HG02623 (cell line): ENCODE data around the gene PPP4R4.

ENCODE experiments used
- ATAC-seq: cut with Tn5 transposase; IDR thresholded peaks from one replicate; pipeline ENCODE4 v1.9.1; 2021; ENCODE audit warnings: moderate library complexity; ENCODE audit not compliant: unreplicated experiment

PPP4R4 gene

DNA sequence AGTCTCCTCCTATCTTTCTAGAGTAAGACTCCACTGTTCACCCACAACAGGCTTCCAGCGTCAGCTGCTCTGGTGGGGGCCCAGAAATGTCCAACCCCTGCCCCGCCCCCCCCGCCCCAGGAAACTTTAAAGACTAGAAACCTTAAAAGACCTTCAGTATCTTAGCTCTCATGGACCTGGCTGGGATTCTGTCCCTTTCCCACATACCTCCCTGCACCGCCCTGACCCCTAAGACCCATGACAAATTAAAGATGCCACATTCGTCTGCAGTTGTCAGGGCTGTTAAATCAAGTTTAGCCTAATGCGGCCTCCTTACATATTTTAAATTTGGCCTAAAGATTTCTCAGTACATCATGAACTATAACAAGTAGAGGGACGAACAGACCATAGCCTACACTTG, 129.0 kb downstream of the PPP4R4 start:
- no peak for ATAC-seq

DNA sequence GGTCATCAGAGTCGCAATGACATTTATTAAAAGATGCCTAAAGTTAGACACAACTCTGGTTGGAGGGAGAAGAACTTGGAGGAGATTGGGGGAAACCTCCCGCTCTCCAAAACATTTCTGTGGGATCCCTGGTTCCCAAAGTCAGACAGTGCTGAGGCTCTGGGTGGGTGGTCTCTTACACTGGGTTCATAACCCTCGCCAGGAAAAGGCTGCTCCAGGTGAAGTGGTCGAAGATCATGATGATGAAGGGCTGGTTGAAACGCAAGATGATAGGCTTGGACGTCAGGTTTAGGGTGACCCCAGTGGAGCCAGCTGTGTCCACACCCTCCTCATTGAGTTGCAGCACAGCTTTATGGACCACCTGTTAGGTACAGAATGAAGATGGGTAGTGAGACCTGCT, 130.1 kb downstream of the PPP4R4 start:
- no peak for ATAC-seq

GRCh38 chr14:94305620-94306019, 131.5 kb downstream of the PPP4R4 start:
- ATAC-seq = no peak

DNA sequence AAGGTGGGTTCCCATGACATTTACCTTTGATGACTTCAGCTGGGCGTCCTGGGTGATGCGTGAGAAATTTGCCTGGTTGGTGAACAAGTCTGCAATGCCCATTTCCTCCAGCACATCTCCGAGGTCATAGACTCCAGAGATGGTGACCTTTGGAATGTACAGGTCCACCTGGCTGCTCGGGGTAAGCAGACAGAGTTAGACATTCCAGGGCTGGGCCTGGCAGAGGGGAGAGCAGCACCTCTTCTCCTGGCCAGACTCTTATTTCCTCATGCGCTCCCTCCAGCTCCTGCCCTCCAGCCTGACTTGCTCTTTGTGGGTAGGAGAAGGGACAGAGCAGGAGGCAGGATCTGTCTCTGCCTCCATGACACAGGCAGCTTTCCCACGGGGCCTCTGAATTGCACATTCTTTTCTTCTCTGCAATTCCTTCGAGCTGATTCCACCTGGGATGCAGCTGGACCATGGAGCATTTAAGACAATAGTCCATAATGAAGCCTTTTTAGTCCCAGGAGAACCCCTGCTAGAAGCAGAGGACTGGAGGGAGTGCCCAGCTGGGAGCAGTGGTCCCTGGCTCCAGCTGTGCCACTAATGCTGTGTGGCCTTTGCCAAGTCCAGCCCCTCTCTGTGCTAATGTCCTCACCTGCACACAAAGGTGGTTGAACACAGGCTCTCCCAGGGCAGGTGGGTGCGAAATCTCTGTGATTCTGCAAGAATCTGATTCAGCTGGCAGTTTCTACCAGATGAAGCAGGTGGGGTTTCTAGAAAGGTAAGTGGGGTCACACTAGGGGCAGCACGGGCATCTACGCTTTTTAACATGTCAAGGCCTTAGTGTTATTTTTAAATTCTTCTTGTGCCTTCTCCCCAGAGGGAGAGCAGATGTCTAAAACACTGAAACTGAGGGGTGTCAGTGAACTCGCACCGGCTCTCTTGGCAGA, 132.2 kb downstream of the PPP4R4 start:
- no peak for ATAC-seq

- no peak for ATAC-seq
Observed at GRCh38 chr14:94307410-94307992, 133.4 kb downstream of the PPP4R4 start.

- ATAC-seq = no peak
Observed at GRCh38 chr14:94309721-94310120, 135.6 kb downstream of the PPP4R4 start.

DNA sequence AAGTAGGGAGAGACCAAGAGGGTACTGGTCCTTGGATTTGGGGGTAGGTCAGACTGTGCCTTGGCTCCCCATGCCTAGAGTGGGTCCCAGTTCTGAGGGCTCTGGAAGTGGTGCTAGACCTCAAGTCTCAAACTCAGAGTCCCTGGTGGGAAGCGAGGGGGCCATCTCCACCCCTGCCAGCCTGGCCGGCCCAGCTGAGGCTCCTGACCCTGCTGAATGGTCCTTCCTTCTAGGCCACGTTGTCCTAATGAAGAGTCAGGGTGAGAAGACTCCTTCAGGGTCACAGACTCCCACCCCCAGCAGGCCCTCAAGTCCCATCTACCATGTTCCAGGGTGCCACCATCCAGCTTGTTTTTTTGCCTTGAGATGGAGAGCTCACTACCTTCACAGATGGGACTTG, 136.1 kb downstream of the PPP4R4 start:
- no peak for ATAC-seq

DNA sequence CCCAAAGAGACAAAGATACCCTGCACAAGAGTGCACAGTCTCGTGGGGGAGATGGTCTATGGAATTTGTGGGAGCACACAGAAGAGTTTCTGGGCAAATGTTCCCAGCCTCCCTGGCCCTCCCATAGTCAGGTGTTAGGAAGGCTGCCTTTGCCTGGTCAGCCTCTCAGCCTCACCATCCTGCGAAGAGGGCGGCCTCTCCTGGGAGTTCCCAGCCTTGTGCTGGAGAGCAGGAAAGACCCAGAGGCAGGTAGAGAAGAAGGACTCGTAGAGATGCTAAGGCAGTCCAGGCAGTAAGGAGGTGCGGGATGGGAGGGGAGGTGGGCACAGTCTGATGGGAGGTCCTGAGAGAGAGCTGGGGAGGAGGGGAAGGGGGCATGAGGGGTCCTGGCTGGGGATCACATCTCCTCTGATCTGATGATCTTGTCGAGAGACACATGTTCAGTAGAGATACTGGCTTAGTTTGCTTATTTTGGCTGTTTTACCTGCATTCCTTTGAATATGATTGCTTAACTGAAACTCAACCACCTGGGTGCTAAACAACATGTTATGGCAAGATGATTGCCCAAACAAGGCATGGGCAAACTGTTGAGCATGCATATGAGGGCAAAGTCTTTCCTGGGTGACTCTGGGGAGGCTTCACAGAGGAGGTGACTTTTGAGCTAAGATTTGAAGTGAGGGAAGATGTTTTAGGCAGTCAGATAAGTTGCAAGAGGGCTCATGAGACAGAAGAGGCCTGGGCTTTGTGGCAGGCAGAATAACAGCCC, 138.5 kb downstream of the PPP4R4 start:
- ATAC-seq = no peak

DNA sequence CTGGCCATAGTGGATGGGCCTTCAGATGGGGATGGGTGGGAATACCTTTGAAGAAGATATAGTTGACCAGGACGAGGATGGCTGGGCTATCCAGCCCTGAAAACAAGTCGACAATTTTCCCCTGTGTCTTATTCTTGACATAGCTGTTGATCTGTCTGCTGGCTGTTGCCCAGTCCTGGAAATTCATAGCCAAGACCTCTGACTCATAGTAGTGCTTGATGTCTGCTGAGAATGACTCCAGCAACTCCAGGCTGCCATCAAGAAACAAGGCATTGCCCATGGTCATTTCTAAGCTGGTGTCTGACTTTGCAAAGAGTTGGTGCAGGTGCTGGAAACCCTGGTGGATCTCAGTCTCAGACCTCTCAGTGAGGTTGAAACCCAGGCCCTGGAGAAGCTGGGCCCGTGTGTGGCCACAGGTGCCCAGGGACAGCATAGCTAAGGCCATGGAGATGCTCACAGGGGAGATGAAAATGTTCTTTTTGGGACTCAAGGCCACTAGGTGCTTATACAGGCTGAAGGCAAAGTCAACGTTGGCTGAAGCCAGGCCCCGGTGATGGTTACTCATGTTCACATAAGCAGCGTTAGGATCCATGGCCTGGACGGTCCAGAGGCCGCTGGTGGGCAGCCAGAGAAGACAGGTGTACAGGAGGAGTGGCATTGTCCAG, 140.0 kb downstream of the PPP4R4 start:
- no peak for ATAC-seq

DNA sequence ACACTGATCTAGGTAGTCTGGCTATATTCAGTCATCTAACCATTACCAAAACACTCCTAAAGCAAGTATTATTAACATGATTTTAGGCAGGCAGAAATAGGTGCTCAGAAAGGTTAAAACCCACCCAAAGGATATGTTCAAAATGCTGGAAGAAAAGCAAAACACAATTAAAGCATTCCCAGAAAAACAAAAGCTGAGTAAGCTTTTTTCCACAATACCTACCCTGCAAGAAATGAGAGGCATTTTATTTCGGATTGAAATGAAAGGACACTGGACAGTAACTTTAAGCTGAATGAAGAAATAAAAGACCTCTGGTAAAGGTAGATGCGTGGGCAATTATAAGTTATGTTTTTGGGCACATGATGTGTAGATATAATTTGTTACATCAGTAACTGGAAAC, 140.8 kb downstream of the PPP4R4 start:
- no peak for ATAC-seq

DNA sequence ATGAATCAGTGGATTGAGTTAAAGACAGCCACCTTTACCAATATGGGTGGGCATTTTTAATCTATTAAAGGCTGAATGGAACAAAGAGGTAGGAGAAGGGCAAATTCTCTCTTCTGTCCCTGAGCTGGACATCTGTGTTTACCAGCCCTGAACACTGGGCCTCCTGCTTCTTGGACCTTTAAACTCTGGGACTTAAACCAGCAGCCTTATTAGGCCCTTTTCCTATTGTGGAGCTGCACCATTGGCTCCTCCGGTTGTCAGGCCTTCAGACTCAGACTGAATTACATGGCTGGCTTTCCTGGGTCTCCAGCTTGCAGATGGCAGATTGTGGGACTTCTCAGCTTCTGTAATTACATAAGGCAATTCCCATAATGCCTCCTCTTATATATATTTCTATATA, 142.6 kb downstream of the PPP4R4 start:
- ATAC-seq = no peak

GRCh38 chr14:94317259-94317658, 143.1 kb downstream of the PPP4R4 start:
- ATAC-seq = no peak

DNA sequence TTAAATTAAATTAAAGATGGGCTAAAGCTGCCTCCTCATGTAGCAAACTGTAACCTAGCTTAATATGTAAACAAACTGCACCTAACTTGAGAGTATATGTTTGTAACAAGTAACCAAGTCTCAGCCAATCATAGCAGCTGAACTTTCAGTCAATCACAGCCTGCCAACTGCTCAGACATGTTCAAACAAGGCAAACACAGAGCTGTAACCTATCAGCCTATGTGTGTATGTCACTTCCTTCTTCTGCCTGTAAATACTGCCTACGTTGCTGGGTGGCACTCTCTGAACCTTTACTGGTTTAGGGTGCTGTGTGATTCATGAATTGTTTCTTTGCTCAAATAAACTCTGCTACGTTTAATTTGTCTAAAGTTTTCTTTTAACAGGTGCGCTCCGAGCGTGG, 146.1 kb downstream of the PPP4R4 start:
- no peak for ATAC-seq

DNA sequence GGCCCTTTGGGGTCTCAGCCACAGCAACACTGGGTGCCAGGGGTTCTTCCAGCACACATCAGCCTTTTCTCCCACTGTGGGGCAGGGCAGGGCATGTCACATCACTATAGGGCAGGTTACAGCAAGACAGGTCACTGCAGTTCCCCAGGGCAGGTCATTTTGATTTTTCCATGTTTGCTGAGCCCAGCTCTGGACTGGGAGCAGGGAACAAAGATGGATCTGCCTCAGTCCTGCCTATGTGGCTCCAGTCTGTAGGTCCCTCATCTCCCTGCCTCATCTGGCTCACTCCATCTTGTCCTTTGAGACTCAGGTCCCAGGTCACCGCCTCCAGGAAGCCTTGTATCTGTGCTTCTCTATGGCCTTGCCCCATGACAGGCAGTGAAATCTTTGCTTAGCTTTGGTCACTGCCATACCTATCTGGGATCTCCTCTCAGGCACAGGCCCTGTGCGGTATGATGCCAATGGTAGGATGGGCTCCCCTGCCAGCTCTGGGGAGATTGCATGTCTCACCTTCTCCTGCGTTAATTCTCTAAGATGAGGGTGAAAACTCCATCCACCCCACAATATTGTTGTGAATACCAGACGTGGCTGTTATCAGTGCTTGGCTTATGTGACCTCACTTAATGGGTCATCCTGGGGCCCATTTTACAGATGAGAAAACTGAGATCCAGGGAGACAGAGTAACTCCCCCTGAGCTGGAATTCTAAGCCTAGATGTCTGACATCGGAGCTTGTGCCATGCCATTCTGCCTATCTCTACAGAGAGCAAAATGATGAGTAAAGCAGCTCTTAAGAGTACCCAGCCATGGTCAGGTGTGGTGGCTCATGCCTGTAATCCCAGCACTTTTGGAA, 147.5 kb downstream of the PPP4R4 start:
- no peak for ATAC-seq

DNA sequence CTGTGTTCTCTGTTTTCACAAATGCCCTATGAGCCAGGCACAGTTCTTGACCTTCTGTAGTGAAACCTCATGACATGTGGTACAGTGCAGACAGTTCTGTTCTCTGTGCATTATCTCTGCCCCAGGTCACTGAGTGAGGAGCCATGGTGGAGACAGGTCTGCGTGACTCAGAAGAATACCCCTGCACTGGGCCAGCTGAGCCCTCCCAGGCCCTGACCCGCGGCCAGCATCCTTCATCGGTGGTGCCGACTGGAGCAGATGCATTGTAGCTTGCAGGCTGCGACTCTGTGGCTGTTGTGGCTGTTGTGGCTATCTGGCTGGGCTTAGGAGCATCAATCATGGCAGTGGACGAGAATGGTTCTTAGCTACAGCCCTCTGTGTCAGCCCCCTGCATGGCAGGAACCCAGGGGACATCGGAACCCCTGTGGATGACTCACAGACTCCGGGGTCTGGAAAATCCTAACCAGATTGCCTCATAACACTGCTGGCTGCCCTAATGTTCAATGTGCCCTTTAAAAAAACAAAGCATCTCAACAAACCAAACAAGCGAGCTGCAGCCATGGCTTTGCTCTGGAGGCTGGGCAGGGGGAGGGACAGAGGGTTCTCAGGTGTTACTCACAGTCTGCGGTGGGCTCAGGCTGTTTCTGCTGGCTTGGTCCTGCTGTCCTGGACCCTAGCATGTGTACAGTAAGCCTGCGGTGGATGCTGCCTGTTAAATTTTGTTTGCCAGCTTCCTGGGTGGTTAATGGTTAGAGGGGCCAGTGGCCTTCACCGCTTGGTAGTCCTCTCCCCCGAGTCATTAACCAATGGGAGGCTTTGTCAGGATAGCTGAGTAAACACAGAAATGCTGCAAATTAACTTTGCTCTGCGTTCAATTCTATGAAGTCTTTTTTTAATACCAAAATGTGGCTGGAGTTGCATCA, 148.8 kb downstream of the PPP4R4 start, which contains the start of gene SERPINA6:
Gene SERPINA6 (minus strand): TSS at position 689 of the 923 bp plus-strand sequence. CDS start 8,688 bp downstream, outside the sequence.
- no peak for ATAC-seq

GRCh38 chr14:94328196-94328595, 154.1 kb downstream of the PPP4R4 start:
- no peak for ATAC-seq
